K562 (cell line): ENCODE data around the gene KLHL12. TPM values are rescaled to one million over a fixed set of nuclear protein-coding genes. Genes with fewer than 3 reads are reported as not detected.

Experiments
- RHOXF2B ChIP-seq: fragments of 250-450 bp; sonication (Bioruptor Pico); conservative IDR thresholded peaks from 2 replicates; pipeline ENCODE4 v1.5.1; 2021
- U2AF2 ChIP-seq: fragments of 200-400 bp; formaldehyde crosslinking; optimal IDR thresholded peaks from 2 replicates; pipeline ENCODE3; 2017; ENCODE audit warnings: low read depth, mild to moderate bottlenecking, low read length
- ZNF589 ChIP-seq: fragments of 200-800 bp; sonication (Bioruptor generic); IDR thresholded peaks from 2 replicates; pipeline ENCODE4 v1.6.1; 2016; ENCODE audit warnings: low read depth, missing genetic modification characterization, missing compliant biosample characterization
- polyA plus RNA-seq, 8 experiments: library from polyadenylated mRNA; depleted of rRNA in 4 of 8; stranded (reverse) in 5 of 8; unstranded in 3 of 8; fragments of >200 nt; fragmentation: Nextera tagmentation in 2 of 8; fragmentation: Illumina TruSeq in 1 of 8; extraction: Ambion mirVana in 2 of 8; extraction: Trizol in 1 of 8; gene quantifications; 2 replicates each; pipeline versions ENCODE4 v1.2.1 to v1.2.3, GENCODE V29; 2011 to 2014; ENCODE audit warnings: inconsistent platforms in 1 of 8, missing spikeins in 1 of 8
- total RNA-seq, 7 experiments: library from RNA; depleted of rRNA in 6 of 7; stranded (reverse); fragments of >200 nt in 6 of 7; fragmentation: Illumina TruSeq in 2 of 7; extraction: Trizol in 2 of 7; gene quantifications; 2 replicates each; pipeline versions ENCODE4 v1.2.1 to v1.2.3, GENCODE V29; 2011 to 2021; ENCODE audit warnings: low replicate concordance in 1 of 7
- TF ChIP-seq, protein P1 (sequence below): fragments of 250-450 bp; sonication (Bioruptor Pico); IDR thresholded peaks from 2 replicates; pipeline ENCODE4 v1.5.0; 2021; ENCODE audit warnings: mild to moderate bottlenecking, borderline replicate concordance
- TF ChIP-seq, protein P2 (sequence below): sonication (generic); formaldehyde crosslinking; IDR thresholded peaks from 2 replicates; pipeline ENCODE4 v1.8.0; 2023; ENCODE audit warnings: missing genetic modification reagents, mild to moderate bottlenecking, borderline replicate concordance
- TF ChIP-seq, protein P3 (sequence below), 2 experiments: fragments of 450-650 bp; formaldehyde crosslinking in 1 of 2; IDR thresholded peaks; 2 replicates each; pipeline versions ENCODE4 v1.4.0 to v1.6.1; 2014 to 2020; ENCODE audit warnings: mild to moderate bottlenecking in 2 of 2, borderline replicate concordance in 1 of 2, low read depth in 1 of 2

KLHL12 gene
- total and polyA plus RNA-seq, 9 of the 15 experiments (the other 6 are each of a cell fraction or from before 2014, with no cell fraction given) = 23.1 to 85.1 (median 35.0) TPM

DNA sequence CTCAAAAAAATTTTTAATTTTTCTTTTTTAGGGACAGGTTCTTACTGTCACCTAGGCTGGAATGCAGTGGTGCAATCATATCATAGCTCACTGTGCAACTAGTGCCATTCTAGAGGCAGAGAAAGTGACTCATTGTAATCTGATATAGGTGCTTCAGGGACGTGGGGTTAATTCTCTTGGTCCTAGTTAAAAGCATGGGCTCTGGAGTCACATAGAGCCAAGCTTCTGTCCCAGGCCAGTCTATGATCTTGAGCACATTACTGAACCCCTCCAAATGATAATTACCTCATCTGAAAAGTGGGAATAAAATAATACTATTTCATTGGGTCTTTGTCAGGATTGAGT, 32.2 kb upstream of the KLHL12 start (continued):
- TF ChIP-seq, protein P1, sequence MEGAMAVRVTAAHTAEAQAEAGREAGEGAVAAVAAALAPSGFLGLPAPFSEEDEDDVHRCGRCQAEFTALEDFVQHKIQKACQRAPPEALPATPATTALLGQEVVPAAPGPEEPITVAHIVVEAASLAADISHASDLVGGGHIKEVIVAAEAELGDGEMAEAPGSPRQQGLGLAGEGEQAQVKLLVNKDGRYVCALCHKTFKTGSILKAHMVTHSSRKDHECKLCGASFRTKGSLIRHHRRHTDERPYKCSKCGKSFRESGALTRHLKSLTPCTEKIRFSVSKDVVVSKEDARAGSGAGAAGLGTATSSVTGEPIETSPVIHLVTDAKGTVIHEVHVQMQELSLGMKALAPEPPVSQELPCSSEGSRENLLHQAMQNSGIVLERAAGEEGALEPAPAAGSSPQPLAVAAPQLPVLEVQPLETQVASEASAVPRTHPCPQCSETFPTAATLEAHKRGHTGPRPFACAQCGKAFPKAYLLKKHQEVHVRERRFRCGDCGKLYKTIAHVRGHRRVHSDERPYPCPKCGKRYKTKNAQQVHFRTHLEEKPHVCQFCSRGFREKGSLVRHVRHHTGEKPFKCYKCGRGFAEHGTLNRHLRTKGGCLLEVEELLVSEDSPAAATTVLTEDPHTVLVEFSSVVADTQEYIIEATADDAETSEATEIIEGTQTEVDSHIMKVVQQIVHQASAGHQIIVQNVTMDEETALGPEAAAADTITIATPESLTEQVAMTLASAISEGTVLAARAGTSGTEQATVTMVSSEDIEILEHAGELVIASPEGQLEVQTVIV (CRISPR knock-in tag) = no peak
- TF ChIP-seq, protein P2, sequence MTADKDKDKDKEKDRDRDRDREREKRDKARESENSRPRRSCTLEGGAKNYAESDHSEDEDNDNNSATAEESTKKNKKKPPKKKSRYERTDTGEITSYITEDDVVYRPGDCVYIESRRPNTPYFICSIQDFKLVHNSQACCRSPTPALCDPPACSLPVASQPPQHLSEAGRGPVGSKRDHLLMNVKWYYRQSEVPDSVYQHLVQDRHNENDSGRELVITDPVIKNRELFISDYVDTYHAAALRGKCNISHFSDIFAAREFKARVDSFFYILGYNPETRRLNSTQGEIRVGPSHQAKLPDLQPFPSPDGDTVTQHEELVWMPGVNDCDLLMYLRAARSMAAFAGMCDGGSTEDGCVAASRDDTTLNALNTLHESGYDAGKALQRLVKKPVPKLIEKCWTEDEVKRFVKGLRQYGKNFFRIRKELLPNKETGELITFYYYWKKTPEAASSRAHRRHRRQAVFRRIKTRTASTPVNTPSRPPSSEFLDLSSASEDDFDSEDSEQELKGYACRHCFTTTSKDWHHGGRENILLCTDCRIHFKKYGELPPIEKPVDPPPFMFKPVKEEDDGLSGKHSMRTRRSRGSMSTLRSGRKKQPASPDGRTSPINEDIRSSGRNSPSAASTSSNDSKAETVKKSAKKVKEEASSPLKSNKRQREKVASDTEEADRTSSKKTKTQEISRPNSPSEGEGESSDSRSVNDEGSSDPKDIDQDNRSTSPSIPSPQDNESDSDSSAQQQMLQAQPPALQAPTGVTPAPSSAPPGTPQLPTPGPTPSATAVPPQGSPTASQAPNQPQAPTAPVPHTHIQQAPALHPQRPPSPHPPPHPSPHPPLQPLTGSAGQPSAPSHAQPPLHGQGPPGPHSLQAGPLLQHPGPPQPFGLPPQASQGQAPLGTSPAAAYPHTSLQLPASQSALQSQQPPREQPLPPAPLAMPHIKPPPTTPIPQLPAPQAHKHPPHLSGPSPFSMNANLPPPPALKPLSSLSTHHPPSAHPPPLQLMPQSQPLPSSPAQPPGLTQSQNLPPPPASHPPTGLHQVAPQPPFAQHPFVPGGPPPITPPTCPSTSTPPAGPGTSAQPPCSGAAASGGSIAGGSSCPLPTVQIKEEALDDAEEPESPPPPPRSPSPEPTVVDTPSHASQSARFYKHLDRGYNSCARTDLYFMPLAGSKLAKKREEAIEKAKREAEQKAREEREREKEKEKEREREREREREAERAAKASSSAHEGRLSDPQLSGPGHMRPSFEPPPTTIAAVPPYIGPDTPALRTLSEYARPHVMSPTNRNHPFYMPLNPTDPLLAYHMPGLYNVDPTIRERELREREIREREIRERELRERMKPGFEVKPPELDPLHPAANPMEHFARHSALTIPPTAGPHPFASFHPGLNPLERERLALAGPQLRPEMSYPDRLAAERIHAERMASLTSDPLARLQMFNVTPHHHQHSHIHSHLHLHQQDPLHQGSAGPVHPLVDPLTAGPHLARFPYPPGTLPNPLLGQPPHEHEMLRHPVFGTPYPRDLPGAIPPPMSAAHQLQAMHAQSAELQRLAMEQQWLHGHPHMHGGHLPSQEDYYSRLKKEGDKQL = no peak
- no peak for TF ChIP-seq ZNF589 (CRISPR knock-in tag)
- TF ChIP-seq RHOXF2B = no peak
- TF ChIP-seq U2AF2 = no peak
- TF ChIP-seq, protein P3, sequence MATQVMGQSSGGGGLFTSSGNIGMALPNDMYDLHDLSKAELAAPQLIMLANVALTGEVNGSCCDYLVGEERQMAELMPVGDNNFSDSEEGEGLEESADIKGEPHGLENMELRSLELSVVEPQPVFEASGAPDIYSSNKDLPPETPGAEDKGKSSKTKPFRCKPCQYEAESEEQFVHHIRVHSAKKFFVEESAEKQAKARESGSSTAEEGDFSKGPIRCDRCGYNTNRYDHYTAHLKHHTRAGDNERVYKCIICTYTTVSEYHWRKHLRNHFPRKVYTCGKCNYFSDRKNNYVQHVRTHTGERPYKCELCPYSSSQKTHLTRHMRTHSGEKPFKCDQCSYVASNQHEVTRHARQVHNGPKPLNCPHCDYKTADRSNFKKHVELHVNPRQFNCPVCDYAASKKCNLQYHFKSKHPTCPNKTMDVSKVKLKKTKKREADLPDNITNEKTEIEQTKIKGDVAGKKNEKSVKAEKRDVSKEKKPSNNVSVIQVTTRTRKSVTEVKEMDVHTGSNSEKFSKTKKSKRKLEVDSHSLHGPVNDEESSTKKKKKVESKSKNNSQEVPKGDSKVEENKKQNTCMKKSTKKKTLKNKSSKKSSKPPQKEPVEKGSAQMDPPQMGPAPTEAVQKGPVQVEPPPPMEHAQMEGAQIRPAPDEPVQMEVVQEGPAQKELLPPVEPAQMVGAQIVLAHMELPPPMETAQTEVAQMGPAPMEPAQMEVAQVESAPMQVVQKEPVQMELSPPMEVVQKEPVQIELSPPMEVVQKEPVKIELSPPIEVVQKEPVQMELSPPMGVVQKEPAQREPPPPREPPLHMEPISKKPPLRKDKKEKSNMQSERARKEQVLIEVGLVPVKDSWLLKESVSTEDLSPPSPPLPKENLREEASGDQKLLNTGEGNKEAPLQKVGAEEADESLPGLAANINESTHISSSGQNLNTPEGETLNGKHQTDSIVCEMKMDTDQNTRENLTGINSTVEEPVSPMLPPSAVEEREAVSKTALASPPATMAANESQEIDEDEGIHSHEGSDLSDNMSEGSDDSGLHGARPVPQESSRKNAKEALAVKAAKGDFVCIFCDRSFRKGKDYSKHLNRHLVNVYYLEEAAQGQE (IDR thresholded peaks at IDR 0.05; ENCODE audit: borderline replicate concordance) = no peak
- TF ChIP-seq, protein P3 (CRISPR knock-in tag; IDR thresholded peaks at IDR 0.05; ENCODE audit: low read depth) = no peak
